OCI-LY7 (cell line): ENCODE measurements around the gene DDX51. TPM values are rescaled to one million over a fixed set of nuclear protein-coding genes. Genes with fewer than 3 reads are reported as not detected.
"Not testable (repeated sequence)": the region's sequence is repeated elsewhere in the genome, so short reads cannot be mapped to it uniquely, and the experiment has no call there.

Source experiments
- BruUV-seq: library from RNA; stranded (reverse); fragments of 400-500 nt; replicated peaks from 2 replicates; lab custom pipeline; 2021; lab: Mats Ljungman, UMichigan
- CTCF ChIA-PET: fragments of 300-600 bp; sonication (Branson Sonifier 250); formaldehyde crosslinking; loops from one replicate; lab custom pipeline; 2022; ENCODE audit warnings: antibody characterized with exemption; ENCODE audit not compliant: unreplicated experiment; lab: Charles Lee
- POLR2A ChIA-PET: fragments of 300-600 bp; sonication (Branson Sonifier 250); formaldehyde crosslinking; loops from one replicate; lab custom pipeline; 2022; ENCODE audit warnings: antibody characterized with exemption; lab: Charles Lee
- DNase-seq: peaks from one replicate; pipeline ENCODE4 v3.0.0-alpha.2; 2015; ENCODE audit warnings: low spot score
- H2AFZ ChIP-seq: fragments of 200-600 bp; sonication (generic), shearing (Covaris generic); 2 replicates; pipeline ENCODE4 v1.6.1; 2014; ENCODE audit warnings: mild to moderate bottlenecking, antibody characterized with exemption, low read length, moderate library complexity
- H3K27ac ChIP-seq: fragments of 200-600 bp; sonication (generic); 2 replicates; pipeline ENCODE4 v1.5.1; 2014; ENCODE audit warnings: mixed run types, low read depth, mild to moderate bottlenecking, moderate library complexity, low read length, inconsistent platforms; ENCODE audit not compliant: poor library complexity, severe bottlenecking
- H3K36me3 ChIP-seq: fragments of 200-600 bp; sonication (generic); 2 replicates; pipeline ENCODE4 v1.6.1; 2014; ENCODE audit warnings: mild to moderate bottlenecking, antibody characterized with exemption, low read length, moderate library complexity, mixed read lengths; ENCODE audit not compliant: insufficient read depth
- H3K4me1 ChIP-seq: fragments of 200-600 bp; sonication (generic); 2 replicates; pipeline ENCODE4 v1.5.1; 2014; ENCODE audit warnings: mild to moderate bottlenecking, low read length; ENCODE audit not compliant: insufficient read depth, poor library complexity, severe bottlenecking
- H3K4me2 ChIP-seq: fragments of 200-600 bp; sonication (generic); 2 replicates; pipeline ENCODE4 v1.6.1; 2014; ENCODE audit warnings: mild to moderate bottlenecking, low read length
- H3K4me3 ChIP-seq: fragments of 200-600 bp; sonication (generic); 2 replicates; pipeline ENCODE4 v1.5.1; 2014; ENCODE audit warnings: mild to moderate bottlenecking, low read depth, low read length; ENCODE audit not compliant: poor library complexity, severe bottlenecking
- H3K79me2 ChIP-seq: fragments of 200-600 bp; sonication (generic); 2 replicates; pipeline ENCODE4 v1.6.1; 2016; ENCODE audit warnings: low read depth, mild to moderate bottlenecking, low read length, moderate library complexity, mixed read lengths; ENCODE audit not compliant: insufficient read depth
- H3K9me2 ChIP-seq: fragments of 200-600 bp; sonication (generic); 2 replicates; pipeline ENCODE4 v1.6.1; 2016; ENCODE audit warnings: mild to moderate bottlenecking, low read length, mixed read lengths; ENCODE audit not compliant: insufficient read depth
- H3K9me3 ChIP-seq: fragments of 200-600 bp; sonication (generic); 2 replicates; pipeline ENCODE4 v1.6.1; 2014; ENCODE audit warnings: mild to moderate bottlenecking, mixed run types, low read length, mixed read lengths
- H4K20me1 ChIP-seq: fragments of 200-600 bp; sonication (generic); 2 replicates; pipeline ENCODE4 v1.6.1; 2014; ENCODE audit warnings: mild to moderate bottlenecking, antibody characterized with exemption, low read length, moderate library complexity, mixed read lengths; ENCODE audit not compliant: insufficient read depth
- EZH2phosphoT487 ChIP-seq: fragments of 200-600 bp; sonication (generic); IDR thresholded peaks from 2 replicates; pipeline ENCODE4 v1.6.1; 2018; ENCODE audit warnings: low read depth, borderline replicate concordance, mild to moderate bottlenecking, mixed run types, antibody characterized with exemption, low read length, moderate library complexity, mixed read lengths
- intact Hi-C: fragments of 100-400 bp; cut with micrococcal nuclease; formaldehyde crosslinking; loops from one replicate; pipeline ENCODE4 v1.10.0; 2022; ENCODE audit not compliant: unreplicated experiment
- total RNA-seq, 2 experiments: library from RNA; depleted of rRNA in 1 of 2; stranded (reverse); fragments of >200 nt in 1 of 2; shearing (Covaris generic) in 1 of 2; gene quantifications; 2 replicates each; pipeline ENCODE4 v1.2.3, GENCODE V29; 2014 to 2022
- TF ChIP-seq, protein P1 (sequence below): fragments of 200-600 bp; sonication (generic); conservative IDR thresholded peaks from 2 replicates; pipeline ENCODE4 v1.5.1; 2014; ENCODE audit warnings: mild to moderate bottlenecking, antibody characterized with exemption, low read length, moderate library complexity, mixed read lengths

Gene DDX51
- total RNA-seq, 2 experiments from 2014 or later = 47.1 to 63.1 TPM

GRCh38 chr12:132106921-132107320, 37.2 kb downstream of the DDX51 start:
- no peaks in the 10 kb centered on the region for H4K20me1 ChIP-seq
- no peak for DNase-seq
- no peak overlapping the region for H2AFZ ChIP-seq
- intact Hi-C loops = no loop called here
- no peak overlapping the region for H3K27ac ChIP-seq
- H3K4me2 ChIP-seq = no peak overlapping the region
- TF ChIP-seq, protein P1, sequence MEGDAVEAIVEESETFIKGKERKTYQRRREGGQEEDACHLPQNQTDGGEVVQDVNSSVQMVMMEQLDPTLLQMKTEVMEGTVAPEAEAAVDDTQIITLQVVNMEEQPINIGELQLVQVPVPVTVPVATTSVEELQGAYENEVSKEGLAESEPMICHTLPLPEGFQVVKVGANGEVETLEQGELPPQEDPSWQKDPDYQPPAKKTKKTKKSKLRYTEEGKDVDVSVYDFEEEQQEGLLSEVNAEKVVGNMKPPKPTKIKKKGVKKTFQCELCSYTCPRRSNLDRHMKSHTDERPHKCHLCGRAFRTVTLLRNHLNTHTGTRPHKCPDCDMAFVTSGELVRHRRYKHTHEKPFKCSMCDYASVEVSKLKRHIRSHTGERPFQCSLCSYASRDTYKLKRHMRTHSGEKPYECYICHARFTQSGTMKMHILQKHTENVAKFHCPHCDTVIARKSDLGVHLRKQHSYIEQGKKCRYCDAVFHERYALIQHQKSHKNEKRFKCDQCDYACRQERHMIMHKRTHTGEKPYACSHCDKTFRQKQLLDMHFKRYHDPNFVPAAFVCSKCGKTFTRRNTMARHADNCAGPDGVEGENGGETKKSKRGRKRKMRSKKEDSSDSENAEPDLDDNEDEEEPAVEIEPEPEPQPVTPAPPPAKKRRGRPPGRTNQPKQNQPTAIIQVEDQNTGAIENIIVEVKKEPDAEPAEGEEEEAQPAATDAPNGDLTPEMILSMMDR = no peak
- TF ChIP-seq EZH2phosphoT487 = no peak
- POLR2A ChIA-PET = no interaction called here
- no peaks in the 10 kb centered on the region for H3K9me3 ChIP-seq
- H3K79me2 ChIP-seq = 0 out of 2 replicates have a peak, but pooled peaks cover 8% of the 10 kb centered on the region
- H3K4me1 ChIP-seq = no peaks in the 10 kb centered on the region
- H3K9me2 ChIP-seq = no peaks in the 10 kb centered on the region
- CTCF ChIA-PET = no interaction called here
- H3K4me3 ChIP-seq = no peak overlapping the region
- no TSS peak for BruUV-seq
- peaks cover 53% of the 10 kb centered on the region for H3K36me3 ChIP-seq

GRCh38 chr12:132105467-132105866, 38.7 kb downstream of the DDX51 start:
- Histone ChIP-seq H3K9me3 (no peaks in the 10 kb centered on the region), H3K27ac (no peak overlapping the region), H3K9me2 (no peaks in the 10 kb centered on the region), H3K79me2 (0 out of 2 replicates have a peak, but pooled peaks cover 8% of the 10 kb centered on the region), H4K20me1 (no peaks in the 10 kb centered on the region), H3K4me1 (no peaks in the 10 kb centered on the region), H3K4me3 (no peak overlapping the region), H3K36me3 (peaks cover 44% of the 10 kb centered on the region), H3K4me2 (no peak overlapping the region), H2AFZ (no peak overlapping the region)
- intact Hi-C loops = no loop called here
- ChIA-PET POLR2A (interaction anchor here (0.7 kb wide), 1 partner anchor 378 kb away, joined by 4 read pairs; no protein-coding TSS in a partner anchor), CTCF (no interaction called here)
- TF ChIP-seq, protein P1 = no peak
- TF ChIP-seq EZH2phosphoT487 = no peak
- no TSS peak for BruUV-seq
- DNase-seq = no peak

DNA sequence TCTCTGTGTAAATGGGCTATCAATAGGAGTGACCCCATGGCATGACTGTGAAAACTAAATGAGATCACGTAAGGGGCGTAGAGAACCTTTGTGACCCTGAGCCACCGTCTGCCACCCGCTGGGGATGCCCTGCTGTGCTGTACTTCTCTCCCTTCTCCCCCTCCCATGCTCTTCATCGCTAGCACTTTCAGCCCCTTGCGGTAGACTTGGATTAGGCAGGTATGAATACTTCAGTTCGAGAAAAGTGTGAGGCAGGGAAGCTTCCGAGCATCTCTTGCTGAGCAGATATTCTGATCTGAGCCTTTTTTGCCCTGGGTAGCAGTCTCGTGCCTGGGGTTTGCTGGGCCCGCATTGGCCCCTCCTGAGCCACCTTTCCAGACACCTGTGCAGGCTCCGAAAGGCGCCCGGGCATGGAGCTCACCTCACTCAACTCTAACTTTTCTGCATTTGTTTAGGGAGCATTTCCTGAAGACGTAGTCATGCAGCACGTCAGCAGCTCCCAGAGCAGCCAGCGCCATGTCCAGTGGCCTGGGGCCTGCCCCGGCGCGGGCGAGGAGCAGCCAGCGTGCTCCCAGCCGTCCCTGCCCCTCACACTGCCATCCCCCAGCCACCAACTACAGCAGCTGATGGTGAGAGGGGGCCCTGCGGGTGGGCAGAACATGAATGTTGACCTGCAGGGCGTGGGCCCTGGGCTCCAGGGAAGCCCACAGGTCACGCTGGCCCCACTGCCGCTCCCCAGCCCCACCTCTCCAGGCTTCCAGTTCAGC, 40.4 kb downstream of the DDX51 start:
- no peak for DNase-seq
- H3K4me1 ChIP-seq = no peaks in the 10 kb centered on the region
- H3K9me3 ChIP-seq = no peaks in the 10 kb centered on the region
- BruUV-seq = no TSS peak
- H4K20me1 ChIP-seq = no peaks in the 10 kb centered on the region; the same call in 1 of the 2 replicates
- no peak overlapping the region for H2AFZ ChIP-seq
- no peak overlapping the region for H3K27ac ChIP-seq
- no peak overlapping the region for H3K4me2 ChIP-seq
- ChIA-PET POLR2A (no interaction called here), CTCF (no interaction called here)
- peaks cover 45% of the 10 kb centered on the region for H3K36me3 ChIP-seq
- intact Hi-C loops = no loop called here
- H3K79me2 ChIP-seq = 0 out of 2 replicates have a peak, but pooled peaks cover 8% of the 10 kb centered on the region
- TF ChIP-seq, protein P1 = no peak
- TF ChIP-seq EZH2phosphoT487 = no peak
- H3K9me2 ChIP-seq = no peaks in the 10 kb centered on the region
- H3K4me3 ChIP-seq = no peak overlapping the region

GRCh38 chr12:132103072-132103471, 41.0 kb downstream of the DDX51 start:
- H3K9me2 ChIP-seq, H3K4me3 ChIP-seq, H4K20me1 ChIP-seq, POLR2A ChIA-PET, H3K79me2 ChIP-seq, DNase-seq, H3K9me3 ChIP-seq, BruUV-seq, H3K27ac ChIP-seq, H2AFZ ChIP-seq, CTCF ChIA-PET, intact Hi-C loops, H3K4me2 ChIP-seq, H3K4me1 ChIP-seq: not testable (repeated sequence)
- peaks cover 45% of the 10 kb centered on the region for H3K36me3 ChIP-seq
